ENCODE data around the gene BEST3.

DNA sequence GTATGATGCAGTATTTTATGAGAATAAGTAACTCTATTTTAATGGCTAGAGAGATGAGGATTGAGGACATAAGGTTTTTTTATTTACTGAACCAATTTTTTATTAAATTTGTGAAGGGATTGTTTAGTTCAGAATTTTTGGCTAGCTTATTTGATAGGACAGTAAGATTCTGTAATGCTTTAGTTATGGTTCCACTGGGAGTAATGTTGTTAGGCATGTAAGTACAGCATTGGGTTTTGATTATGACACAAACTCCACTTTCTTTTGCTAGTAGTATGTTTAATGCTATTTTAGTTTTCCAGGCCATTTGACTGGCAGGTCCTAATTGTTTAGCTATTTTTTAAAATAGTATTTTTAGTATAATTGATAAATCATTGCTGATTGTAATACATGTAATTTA is 54.6 kb downstream of the BEST3 start:
- TF ChIP-seq, protein P1, sequence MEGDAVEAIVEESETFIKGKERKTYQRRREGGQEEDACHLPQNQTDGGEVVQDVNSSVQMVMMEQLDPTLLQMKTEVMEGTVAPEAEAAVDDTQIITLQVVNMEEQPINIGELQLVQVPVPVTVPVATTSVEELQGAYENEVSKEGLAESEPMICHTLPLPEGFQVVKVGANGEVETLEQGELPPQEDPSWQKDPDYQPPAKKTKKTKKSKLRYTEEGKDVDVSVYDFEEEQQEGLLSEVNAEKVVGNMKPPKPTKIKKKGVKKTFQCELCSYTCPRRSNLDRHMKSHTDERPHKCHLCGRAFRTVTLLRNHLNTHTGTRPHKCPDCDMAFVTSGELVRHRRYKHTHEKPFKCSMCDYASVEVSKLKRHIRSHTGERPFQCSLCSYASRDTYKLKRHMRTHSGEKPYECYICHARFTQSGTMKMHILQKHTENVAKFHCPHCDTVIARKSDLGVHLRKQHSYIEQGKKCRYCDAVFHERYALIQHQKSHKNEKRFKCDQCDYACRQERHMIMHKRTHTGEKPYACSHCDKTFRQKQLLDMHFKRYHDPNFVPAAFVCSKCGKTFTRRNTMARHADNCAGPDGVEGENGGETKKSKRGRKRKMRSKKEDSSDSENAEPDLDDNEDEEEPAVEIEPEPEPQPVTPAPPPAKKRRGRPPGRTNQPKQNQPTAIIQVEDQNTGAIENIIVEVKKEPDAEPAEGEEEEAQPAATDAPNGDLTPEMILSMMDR (IDR thresholded peaks at IDR 0.05): no peak
- TF ChIP-seq EP300 (IDR thresholded peaks at IDR 0.05) (no peak), POLR2AphosphoS5 (IDR thresholded peaks at IDR 0.05) (no peak), POLR2A (IDR thresholded peaks at IDR 0.05) (no peak)
